Esophagus muscularis mucosa (tissue), 4 donors: ENCODE data around the gene CAPN1. TPM values are rescaled to one million over a fixed set of nuclear protein-coding genes. Genes with fewer than 3 reads are reported as not detected.

Source experiments
- DNase-seq: peaks from one replicate; pipeline ENCODE4 v3.0.0-alpha.2; 2017; ENCODE audit errors: extremely low spot score
- H3K27ac ChIP-seq, 4 donors: fragments of 200-600 bp; sonication (generic); replicated peaks in 1 of 4; 1 replicate in 3 of 4; 2 replicates in 1 of 4; pipeline ENCODE4 v1.5.1; 2016 to 2019; ENCODE audit warnings: mild to moderate bottlenecking in 1 of 4
- H3K27me3 ChIP-seq, 4 donors: fragments of 200-600 bp; sonication (generic); one replicate each; pipeline versions ENCODE4 v1.5.1 to v1.6.0; 2016 to 2019
- H3K36me3 ChIP-seq, 4 donors: fragments of 200-600 bp; sonication (generic); one replicate each; pipeline ENCODE4 v1.5.1; 2016 to 2019
- H3K4me1 ChIP-seq, 4 donors: fragments of 200-600 bp; sonication (generic); one replicate each; pipeline ENCODE4 v1.5.1; 2016 to 2019
- H3K4me3 ChIP-seq, 4 donors: fragments of 200-600 bp; sonication (generic); 1 replicate in 2 of 4; 2 replicates in 2 of 4; pipeline ENCODE4 v1.5.1; 2016 to 2019; ENCODE audit warnings: mild to moderate bottlenecking in 4 of 4, moderate library complexity in 1 of 4
- H3K9me3 ChIP-seq, 4 donors: fragments of 200-600 bp; sonication (generic); 1 replicate in 3 of 4; 2 replicates in 1 of 4; pipeline ENCODE4 v1.5.1; 2016 to 2019
- CTCF ChIP-seq, 3 experiments: fragments of 200-600 bp in 2 of 3; fragments of 450-650 bp in 1 of 3; sonication (generic) in 2 of 3; IDR thresholded peaks; one replicate each; pipeline ENCODE4 v1.5.1; 2017 to 2019; ENCODE audit warnings: antibody characterized with exemption in 3 of 3, mild to moderate bottlenecking in 2 of 3, moderate library complexity in 1 of 3
- EP300 ChIP-seq: sonication (generic); formaldehyde crosslinking; IDR thresholded peaks from one replicate; pipeline ENCODE4 v1.6.1; 2017; ENCODE audit warnings: antibody characterized with exemption
- POLR2A ChIP-seq: fragments of 450-650 bp; IDR thresholded peaks from one replicate; pipeline ENCODE4 v1.6.1; 2017; ENCODE audit warnings: antibody characterized with exemption, moderate library complexity, mild to moderate bottlenecking, low read depth
- POLR2AphosphoS5 ChIP-seq, 2 donors: sonication (generic); formaldehyde crosslinking; IDR thresholded peaks; one replicate each; pipeline ENCODE4 v1.6.1; 2017; ENCODE audit warnings: antibody characterized with exemption in 2 of 2
- WGBS: methylation state at CpG from one replicate; pipeline ENCODE4 v1.1.5; 2018; 5-methylcytosine and 5-hydroxymethylcytosine counted together
- intact Hi-C: fragments of 100-400 bp; cut with DNase I; formaldehyde crosslinking; loops from one replicate; pipeline ENCODE4 v1.15.1; 2023
- total RNA-seq, 4 donors: library from RNA; depleted of rRNA; stranded (reverse); fragments of >200 nt; gene quantifications; one replicate each; pipeline versions ENCODE4 v1.1.0 to v1.2.1, GENCODE V29; 2016

The CAPN1 gene
- total RNA-seq, 4 donors from 2014 or later, result 95.9 to 246 (median 167) TPM

- intact Hi-C loops, result no loop called here
- no peak for TF ChIP-seq POLR2A
- TF ChIP-seq CTCF (IDR thresholded peaks at IDR 0.05), result no peak
- Histone ChIP-seq H3K9me3 (no peaks in the 10 kb centered on the region), H3K4me3 (no peak overlapping the region), H3K27ac (no peak overlapping the region), H3K27me3 (no peaks in the 10 kb centered on the region), H3K4me1 (peaks cover 19 to 39% (median 32%) of the 10 kb centered on the region in 4 donors), H3K36me3 (peaks cover 22 to 63% (median 57%) of the 10 kb centered on the region in 4 donors)
- DNase-seq, result no peak
- WGBS, result 96% methylated on average over 2 of the region's 2 CpGs
Observed at GRCh38 chr11:65185171-65185570, 3.4 kb downstream of the CAPN1 start.

- no peaks in the 10 kb centered on the region for H3K9me3 ChIP-seq
- TF ChIP-seq POLR2A, result no peak
- H3K27ac ChIP-seq, result no peak overlapping the region
- 85% methylated on average over 12 of the region's 18 CpGs for WGBS
- no peaks in the 10 kb centered on the region for H3K27me3 ChIP-seq
- no peak for DNase-seq
- peaks cover 29 to 70% (median 63%) of the 10 kb centered on the region in 4 donors for H3K36me3 ChIP-seq
- H3K4me3 ChIP-seq, result no peak overlapping the region
- intact Hi-C loops, result no loop called here
- peaks cover 12 to 32% (median 26%) of the 10 kb centered on the region in 4 donors for H3K4me1 ChIP-seq
Observed at GRCh38 chr11:65185869-65186341, 4.2 kb downstream of the CAPN1 start.

GRCh38 chr11:65186701-65187100 lies 5.0 kb downstream of the CAPN1 start:
- 92% methylated on average over 9 of the region's 9 CpGs for WGBS
- H3K9me3 ChIP-seq, result no peaks in the 10 kb centered on the region
- no peak for TF ChIP-seq POLR2A
- TF ChIP-seq POLR2AphosphoS5 (IDR thresholded peaks at IDR 0.05), result no peak
- TF ChIP-seq CTCF (IDR thresholded peaks at IDR 0.05), result no peak
- no peak for TF ChIP-seq EP300
- intact Hi-C loops, result no loop called here
- no peak overlapping the region for H3K4me3 ChIP-seq
- peaks cover 32 to 78% (median 67%) of the 10 kb centered on the region in 4 donors for H3K36me3 ChIP-seq
- H3K27me3 ChIP-seq, result no peaks in the 10 kb centered on the region
- no peak overlapping the region for H3K27ac ChIP-seq
- no peak for DNase-seq
- H3K4me1 ChIP-seq, result peaks cover 12 to 29% (median 23%) of the 10 kb centered on the region in 4 donors

GRCh38 chr11:65187146-65187675 lies 5.5 kb downstream of the CAPN1 start:
- Histone ChIP-seq H3K4me3 (no peak overlapping the region), H3K9me3 (no peaks in the 10 kb centered on the region), H3K36me3 (peaks cover 32 to 83% (median 69%) of the 10 kb centered on the region in 4 donors), H3K4me1 (peaks cover 12 to 24% (median 22%) of the 10 kb centered on the region in 4 donors), H3K27me3 (no peaks in the 10 kb centered on the region), H3K27ac (no peak overlapping the region)
- no peak for DNase-seq
- TF ChIP-seq CTCF (IDR thresholded peaks at IDR 0.05), result no peak
- TF ChIP-seq POLR2AphosphoS5 (IDR thresholded peaks at IDR 0.05), result no peak
- intact Hi-C loops, result no loop called here
- 96% methylated on average over 6 of the region's 6 CpGs for WGBS

GRCh38 chr11:65187971-65188461 lies 6.3 kb downstream of the CAPN1 start:
- H3K27me3 ChIP-seq, result no peaks in the 10 kb centered on the region
- TF ChIP-seq POLR2A, result no peak
- no peak for TF ChIP-seq EP300
- no peak for TF ChIP-seq CTCF (IDR thresholded peaks at IDR 0.05)
- TF ChIP-seq POLR2AphosphoS5 (IDR thresholded peaks at IDR 0.05), result no peak
- H3K27ac ChIP-seq, result no peak overlapping the region
- no peak overlapping the region for H3K4me3 ChIP-seq
- intact Hi-C loops, result no loop called here
- H3K9me3 ChIP-seq, result no peaks in the 10 kb centered on the region
- no peak for DNase-seq
- 93% methylated on average over 14 of the region's 20 CpGs for WGBS
- H3K36me3 ChIP-seq, result peaks cover 32 to 91% (median 71%) of the 10 kb centered on the region in 4 donors
- H3K4me1 ChIP-seq, result peaks cover 6 to 16% (median 14%) of the 10 kb centered on the region in 4 donors
